IMR-90 (cell line): ENCODE data around the gene SLIT3. TPM values are rescaled to one million over a fixed set of nuclear protein-coding genes. Genes with fewer than 3 reads are reported as not detected.

Source experiments
- ATAC-seq: fragments of 200-7000 bp; cut with Tn5 transposase; 2 replicates; pipeline ENCODE4 v1.9.1; 2020; ENCODE audit warnings: low read depth, mild to moderate bottlenecking, moderate library complexity
- BruUV-seq: library from RNA; stranded (reverse); fragments of 400-500 nt; replicated peaks from 2 replicates; lab custom pipeline; 2021; lab: Mats Ljungman, UMichigan
- CTCF ChIA-PET: fragments of 300-600 bp; formaldehyde crosslinking; extraction: SDS; loops from one replicate; lab custom pipeline; 2021; ENCODE audit warnings: antibody characterized with exemption; lab: Yijun Ruan, JAX
- POLR2A ChIA-PET: fragments of 300-600 bp; sonication (Branson Sonifier 250); formaldehyde crosslinking; loops from one replicate; lab custom pipeline; 2022; ENCODE audit warnings: antibody characterized with exemption; ENCODE audit not compliant: unreplicated experiment; lab: Charles Lee
- DNase-seq: peaks from one replicate; pipeline ENCODE4 v3.0.0; 2013
- H2AFZ ChIP-seq: replicated peaks from 2 replicates; pipeline ENCODE3; 2013; ENCODE audit warnings: low read length, mild to moderate bottlenecking; ENCODE audit not compliant: poor library complexity
- H2AK5ac ChIP-seq: 2 replicates; pipeline ENCODE4 v1.6.1; 2013; ENCODE audit warnings: low read depth, low read length, inconsistent platforms
- H2AK9ac ChIP-seq: replicated peaks from 2 replicates; pipeline ENCODE3; 2013; ENCODE audit warnings: mild to moderate bottlenecking, low read depth, low read length, moderate library complexity; ENCODE audit not compliant: poor library complexity
- H2BK120ac ChIP-seq: 2 replicates; pipeline ENCODE4 v1.6.1; 2013; ENCODE audit warnings: low read depth, low read length, inconsistent platforms
- H2BK15ac ChIP-seq: 3 replicates; pipeline ENCODE4 v1.6.1; 2013; ENCODE audit warnings: low read depth, low read length, inconsistent platforms
- H2BK20ac ChIP-seq: 2 replicates; pipeline ENCODE4 v1.6.1; 2013; ENCODE audit warnings: low read depth, mild to moderate bottlenecking, inconsistent platforms, low read length, moderate library complexity
- H2BK5ac ChIP-seq: 2 replicates; pipeline ENCODE4 v1.6.1; 2013; ENCODE audit warnings: mild to moderate bottlenecking, low read depth, low read length, inconsistent platforms; ENCODE audit not compliant: poor library complexity, severe bottlenecking
- H3K14ac ChIP-seq: replicated peaks from 2 replicates; pipeline ENCODE4 v1.6.1; 2013; ENCODE audit warnings: low read depth, low read length, inconsistent platforms
- H3K18ac ChIP-seq: 2 replicates; pipeline ENCODE4 v1.6.1; 2013; ENCODE audit warnings: low read depth, low read length, control low read depth
- H3K23ac ChIP-seq: 2 replicates; pipeline ENCODE4 v1.6.1; 2013; ENCODE audit warnings: low read depth, low read length, inconsistent platforms
- H3K27ac ChIP-seq: 2 replicates; pipeline ENCODE4 v1.5.1; 2013; ENCODE audit warnings: mild to moderate bottlenecking, control low read depth, low read length; ENCODE audit not compliant: insufficient read depth
- H3K27me3 ChIP-seq: 2 replicates; pipeline ENCODE4 v1.6.1; 2013; ENCODE audit warnings: low read length; ENCODE audit not compliant: control insufficient read depth, insufficient read depth
- H3K36me3 ChIP-seq: 2 replicates; pipeline ENCODE4 v1.6.1; 2013; ENCODE audit warnings: low read length, mixed read lengths; ENCODE audit not compliant: control insufficient read depth, insufficient read depth
- H3K4ac ChIP-seq: 2 replicates; pipeline ENCODE4 v1.6.1; 2013; ENCODE audit warnings: low read depth, low read length, inconsistent platforms
- H3K4me1 ChIP-seq: 2 replicates; pipeline ENCODE4 v1.6.1; 2013; ENCODE audit warnings: low read length, mixed read lengths; ENCODE audit not compliant: control insufficient read depth, insufficient read depth
- H3K4me2 ChIP-seq: 2 replicates; pipeline ENCODE4 v1.6.1; 2013; ENCODE audit warnings: low read depth, mild to moderate bottlenecking, control low read depth, low read length, moderate library complexity
- H3K4me3 ChIP-seq: 2 replicates; pipeline ENCODE4 v1.5.1; 2013; ENCODE audit warnings: low read depth, mild to moderate bottlenecking, control low read depth, low read length, moderate library complexity; ENCODE audit not compliant: insufficient read depth
- H3K56ac ChIP-seq: 2 replicates; pipeline ENCODE4 v1.6.1; 2013; ENCODE audit warnings: low read length, inconsistent platforms; ENCODE audit not compliant: insufficient read depth; ENCODE audit errors: extremely low read depth
- H3K79me1 ChIP-seq, 2 experiments: 2 replicates each; pipeline ENCODE4 v1.6.1; 2013; ENCODE audit warnings: low read length in 2 of 2, inconsistent platforms in 1 of 2, low read depth in 1 of 2
- H3K9ac ChIP-seq: 2 replicates; pipeline ENCODE4 v1.6.1; 2013; ENCODE audit warnings: low read depth, low read length, control low read depth
- H3K9me1 ChIP-seq: 2 replicates; pipeline ENCODE4 v1.6.1; 2013; ENCODE audit warnings: low read length, inconsistent platforms; ENCODE audit not compliant: insufficient read depth
- H3K9me3 ChIP-seq: 2 replicates; pipeline ENCODE4 v1.6.1; 2013; ENCODE audit warnings: low read length; ENCODE audit not compliant: control insufficient read depth, insufficient read depth
- H4K20me1 ChIP-seq: 2 replicates; pipeline ENCODE4 v1.6.1; 2013; ENCODE audit warnings: low read length, inconsistent platforms; ENCODE audit not compliant: insufficient read depth
- H4K5ac ChIP-seq: 2 replicates; pipeline ENCODE4 v1.6.1; 2013; ENCODE audit warnings: mild to moderate bottlenecking, low read depth, low read length, control low read depth
- H4K8ac ChIP-seq, 2 experiments: 2 replicates each; pipeline ENCODE4 v1.6.1; 2013; ENCODE audit warnings: low read depth in 2 of 2, low read length in 2 of 2, control low read depth in 1 of 2, inconsistent platforms in 1 of 2
- H4K91ac ChIP-seq: 2 replicates; pipeline ENCODE4 v1.6.1; 2013; ENCODE audit warnings: low read depth, low read length, inconsistent platforms; ENCODE audit not compliant: insufficient read depth
- BHLHE40 ChIP-seq: fragments of 150-350 bp; IDR thresholded peaks from 2 replicates; pipeline ENCODE4 v1.6.1; 2016; ENCODE audit warnings: mild to moderate bottlenecking, low read depth, low read length
- CEBPB ChIP-seq: IDR thresholded peaks from 2 replicates; pipeline ENCODE4 v1.6.1; 2012; ENCODE audit warnings: low read depth, low read length, improper control_type of control experiment
- CHD1 ChIP-seq: IDR thresholded peaks from 2 replicates; pipeline ENCODE4 v1.6.1; 2012; ENCODE audit warnings: low read depth, low read length, improper control_type of control experiment
- FOS ChIP-seq: fragments of 150-350 bp; IDR thresholded peaks from 2 replicates; pipeline ENCODE4 v1.6.1; 2016; ENCODE audit warnings: low read depth, low read length
- MAFK ChIP-seq: IDR thresholded peaks from 2 replicates; pipeline ENCODE4 v1.6.1; 2012; ENCODE audit warnings: low read depth, low read length, improper control_type of control experiment
- MAZ ChIP-seq: IDR thresholded peaks from 2 replicates; pipeline ENCODE4 v1.6.1; 2012; ENCODE audit warnings: low read depth, mild to moderate bottlenecking, low read length, improper control_type of control experiment, moderate library complexity, borderline replicate concordance
- MXI1 ChIP-seq: IDR thresholded peaks from 2 replicates; pipeline ENCODE4 v1.6.1; 2012; ENCODE audit warnings: low read depth, mild to moderate bottlenecking, low read length, moderate library complexity, borderline replicate concordance
- NFE2L2 ChIP-seq: fragments of 150-350 bp; IDR thresholded peaks from 2 replicates; pipeline ENCODE4 v1.6.1; 2016; ENCODE audit warnings: low read depth, mild to moderate bottlenecking, low read length
- POLR2A ChIP-seq: IDR thresholded peaks from 2 replicates; pipeline ENCODE4 v1.6.1; 2012; ENCODE audit warnings: mild to moderate bottlenecking, low read depth, low read length
- RAD21 ChIP-seq: IDR thresholded peaks from 2 replicates; pipeline ENCODE4 v1.6.1; 2012; ENCODE audit warnings: low read length, improper control_type of control experiment
- RCOR1 ChIP-seq: IDR thresholded peaks from 2 replicates; pipeline ENCODE4 v1.6.1; 2012; ENCODE audit warnings: mild to moderate bottlenecking, low read length, improper control_type of control experiment; ENCODE audit not compliant: insufficient replicate concordance
- RFX5 ChIP-seq: IDR thresholded peaks from 2 replicates; pipeline ENCODE4 v1.8.0; 2012; ENCODE audit warnings: low read depth, mild to moderate bottlenecking, low read length, moderate library complexity
- SMC3 ChIP-seq: fragments of 150-350 bp; IDR thresholded peaks from 2 replicates; pipeline ENCODE4 v1.6.1; 2016; ENCODE audit warnings: low read depth, mild to moderate bottlenecking, antibody characterized with exemption, low read length, moderate library complexity
- USF2 ChIP-seq: fragments of 150-350 bp; IDR thresholded peaks from 2 replicates; pipeline ENCODE4 v1.6.1; 2017; ENCODE audit warnings: mild to moderate bottlenecking, antibody characterized with exemption, low read length, low read depth
- WGBS, 2 experiments: methylation state at CpG; one replicate each; pipeline versions ENCODE4 v1.1.5 to v1.1.7; 2013; ENCODE audit warnings: missing lambda C conversion rate in 2 of 2; ENCODE audit not compliant: insufficient read length in 1 of 2; ENCODE audit errors: extremely low coverage in 2 of 2; 5-methylcytosine and 5-hydroxymethylcytosine counted together
- dilution Hi-C: fragments of 300-500 bp; cut with HindIII; formaldehyde crosslinking; loops from one replicate; pipeline ENCODE4 v1.14.3; 2018; ENCODE audit warnings: low sequenced_read_pairs; ENCODE audit not compliant: unreplicated experiment
- in situ Hi-C: fragments of 300-500 bp; cut with MboI; formaldehyde crosslinking; loops from 3 replicates; pipeline ENCODE4 v1.14.3; 2019; ENCODE audit warnings: low sequenced_read_pairs, inconsistent platforms, mixed read lengths
- intact Hi-C: fragments of 100-400 bp; cut with micrococcal nuclease; formaldehyde crosslinking; loops from 2 replicates; pipeline ENCODE4 v1.10.0; 2022
- polyA plus RNA-seq, 3 experiments: library from polyadenylated mRNA; depleted of rRNA; stranded (reverse); fragments of >200 nt; gene quantifications; 2 replicates each; pipeline ENCODE4 v1.2.3, GENCODE V29; 2012; ENCODE audit warnings: low replicate concordance in 1 of 3
- total RNA-seq: library from RNA; depleted of rRNA; stranded (reverse); fragments of >200 nt; gene quantifications from 2 replicates; pipeline ENCODE4 v1.2.3, GENCODE V29; 2012
- TF ChIP-seq, protein P1 (sequence below): conservative IDR thresholded peaks from 2 replicates; pipeline ENCODE4 v1.5.1; 2012; ENCODE audit warnings: mild to moderate bottlenecking, low read depth, low read length, improper control_type of control experiment
- TF ChIP-seq, protein P2 (sequence below): fragments of 150-350 bp; IDR thresholded peaks from 2 replicates; pipeline ENCODE4 v1.6.1; 2016; ENCODE audit warnings: low read depth, mild to moderate bottlenecking, low read length, moderate library complexity, borderline replicate concordance

SLIT3 gene
- total and polyA plus RNA-seq, 2 of the 4 experiments (the other 2 are of a cell fraction): 0.18 to 0.50 TPM

- BruUV-seq: no TSS peak
Measured at GRCh38 chr5:169171515-169171914, 129.4 kb downstream of the SLIT3 start.

More at GRCh38 chr5:169171515-169171914, 129.4 kb downstream of the SLIT3 start:
- Histone ChIP-seq H3K4me1 (no peaks in the 10 kb centered on the region), H3K4me3 (no peak overlapping the region), H3K4ac (no peak overlapping the region), H3K56ac (no peak overlapping the region), H3K23ac (no peak overlapping the region), H3K36me3 (no peaks in the 10 kb centered on the region), H2AFZ (no peak overlapping the region), H3K14ac (no peak overlapping the region), H2BK120ac (no peak overlapping the region), H2BK5ac (no peak overlapping the region), H4K20me1 (no peaks in the 10 kb centered on the region), H3K27ac (no peak overlapping the region), H3K9me3 (peaks cover 10% of the 10 kb centered on the region; the same call in 1 of the 2 replicates), H3K9me1 (no peaks in the 10 kb centered on the region), H4K8ac (no peak overlapping the region), H2BK15ac (no peak overlapping the region), H2AK9ac (no peak overlapping the region), H2AK5ac (no peak overlapping the region), H3K27me3 (no peaks in the 10 kb centered on the region), H3K9ac (no peak overlapping the region), H4K5ac (no peak overlapping the region), H3K79me1 (no peaks in the 10 kb centered on the region), H4K91ac (no peak overlapping the region), H3K18ac (no peak overlapping the region), H2BK20ac (no peak overlapping the region), H3K4me2 (no peak overlapping the region)
- dilution Hi-C loops: no loop called here
- TF ChIP-seq RAD21 (no peak), CEBPB (no peak), MAFK (no peak), NFE2L2 (no peak), MAZ (no peak), POLR2A (no peak), BHLHE40 (no peak), USF2 (no peak), MXI1 (no peak), FOS (no peak), RFX5 (no peak), RCOR1 (no peak), SMC3 (no peak), CHD1 (no peak)
- TF ChIP-seq, protein P1, sequence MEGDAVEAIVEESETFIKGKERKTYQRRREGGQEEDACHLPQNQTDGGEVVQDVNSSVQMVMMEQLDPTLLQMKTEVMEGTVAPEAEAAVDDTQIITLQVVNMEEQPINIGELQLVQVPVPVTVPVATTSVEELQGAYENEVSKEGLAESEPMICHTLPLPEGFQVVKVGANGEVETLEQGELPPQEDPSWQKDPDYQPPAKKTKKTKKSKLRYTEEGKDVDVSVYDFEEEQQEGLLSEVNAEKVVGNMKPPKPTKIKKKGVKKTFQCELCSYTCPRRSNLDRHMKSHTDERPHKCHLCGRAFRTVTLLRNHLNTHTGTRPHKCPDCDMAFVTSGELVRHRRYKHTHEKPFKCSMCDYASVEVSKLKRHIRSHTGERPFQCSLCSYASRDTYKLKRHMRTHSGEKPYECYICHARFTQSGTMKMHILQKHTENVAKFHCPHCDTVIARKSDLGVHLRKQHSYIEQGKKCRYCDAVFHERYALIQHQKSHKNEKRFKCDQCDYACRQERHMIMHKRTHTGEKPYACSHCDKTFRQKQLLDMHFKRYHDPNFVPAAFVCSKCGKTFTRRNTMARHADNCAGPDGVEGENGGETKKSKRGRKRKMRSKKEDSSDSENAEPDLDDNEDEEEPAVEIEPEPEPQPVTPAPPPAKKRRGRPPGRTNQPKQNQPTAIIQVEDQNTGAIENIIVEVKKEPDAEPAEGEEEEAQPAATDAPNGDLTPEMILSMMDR: no peak
- TF ChIP-seq, protein P2, sequence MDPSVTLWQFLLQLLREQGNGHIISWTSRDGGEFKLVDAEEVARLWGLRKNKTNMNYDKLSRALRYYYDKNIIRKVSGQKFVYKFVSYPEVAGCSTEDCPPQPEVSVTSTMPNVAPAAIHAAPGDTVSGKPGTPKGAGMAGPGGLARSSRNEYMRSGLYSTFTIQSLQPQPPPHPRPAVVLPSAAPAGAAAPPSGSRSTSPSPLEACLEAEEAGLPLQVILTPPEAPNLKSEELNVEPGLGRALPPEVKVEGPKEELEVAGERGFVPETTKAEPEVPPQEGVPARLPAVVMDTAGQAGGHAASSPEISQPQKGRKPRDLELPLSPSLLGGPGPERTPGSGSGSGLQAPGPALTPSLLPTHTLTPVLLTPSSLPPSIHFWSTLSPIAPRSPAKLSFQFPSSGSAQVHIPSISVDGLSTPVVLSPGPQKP: no peak
- CTCF ChIA-PET: no interaction called here
- in situ Hi-C loops: no loop called here
- intact Hi-C loops: no loop called here
- POLR2A ChIA-PET: no interaction called here
- no CpG with 5 or more reads among the region's 2 CpGs for WGBS, 2 experiments
- no peak for DNase-seq
- no peak for ATAC-seq
